ENCODE data around the gene KCNMA1. TPM values are rescaled to one million over a fixed set of nuclear protein-coding genes. Genes with fewer than 3 reads are reported as not detected.
A peak's percentile ranks its signal among the peaks of the same experiment; 100 is the strongest.

KCNMA1 gene
- total RNA-seq, 4 donors from 2014 or later = 68.4 to 170 (median 119) TPM

GRCh38 chr10:76976142-76976541, 661.5 kb downstream of the KCNMA1 start:
- peaks cover 0 to 18% (median 7%) of the 10 kb centered on the region in 4 donors for H3K4me1 ChIP-seq
- 100% methylated on average over 1 of the region's 1 CpG for WGBS, 2 donors (ENCODE audit: low coverage in 1 of 2)
- no peak for TF ChIP-seq CTCF (IDR thresholded peaks at IDR 0.05)
- no peak for TF ChIP-seq POLR2A (IDR thresholded peaks at IDR 0.05)
- TF ChIP-seq EP300 (IDR thresholded peaks at IDR 0.05; ENCODE audit: low read depth) = no peak
- no peak for TF ChIP-seq POLR2AphosphoS5 (IDR thresholded peaks at IDR 0.05)
- H3K36me3 ChIP-seq = no peaks in the 10 kb centered on the region
- H3K27me3 ChIP-seq = no peaks in the 10 kb centered on the region
- in situ Hi-C loops (cut with MboI; ENCODE audit: low pct_ligation_motif_present in 1 of 4, low pct_unique_long_range_greater_than_20kb in 1 of 4, low sequenced_read_pairs in 3 of 4) (loop anchor here in 1 of 4 donors (25.0 kb wide), 1 partner anchor 414 kb away; no protein-coding TSS in a partner anchor), intact Hi-C loops (cut with DNase I; ENCODE audit: low total_unique reads) (loop anchor here (10.0 kb wide), 3 partner anchors 331 to 451 kb away; no protein-coding TSS in a partner anchor)
- H3K4me3 ChIP-seq = no peak overlapping the region
- no peaks in the 10 kb centered on the region for H3K9me3 ChIP-seq
- peak overlapping the region in 1 of 4 donors; percentile 5 for H3K27ac ChIP-seq
- no peak for DNase-seq

- intact Hi-C loops (cut with DNase I; ENCODE audit: low total_unique reads) (loop anchor here (10.0 kb wide), 3 partner anchors 330 to 450 kb away; no protein-coding TSS in a partner anchor), in situ Hi-C loops (cut with MboI; ENCODE audit: low pct_ligation_motif_present in 1 of 4, low pct_unique_long_range_greater_than_20kb in 1 of 4, low sequenced_read_pairs in 3 of 4) (loop anchor here in 1 of 4 donors (25.0 kb wide), 1 partner anchor 413 kb away; no protein-coding TSS in a partner anchor)
- Histone ChIP-seq H3K36me3 (no peaks in the 10 kb centered on the region), H3K27me3 (no peaks in the 10 kb centered on the region), H3K4me1 (peaks cover 0 to 18% (median 7%) of the 10 kb centered on the region in 4 donors), H3K9me3 (no peaks in the 10 kb centered on the region), H3K27ac (peak overlapping the region in 2 of 4 donors; percentile 68 to 74), H3K4me3 (no peak overlapping the region)
- TF ChIP-seq POLR2AphosphoS5 (IDR thresholded peaks at IDR 0.05) (no peak), EP300 (IDR thresholded peaks at IDR 0.05; ENCODE audit: low read depth) (no peak), CTCF (IDR thresholded peaks at IDR 0.05) (no peak), POLR2A (IDR thresholded peaks at IDR 0.05) (no peak)
- WGBS, 2 donors (ENCODE audit: low coverage in 1 of 2) = 68% methylated on average over 6 of the region's 6 CpGs; no CpG with 5 or more reads in 1 of the 2 donors
- DNase-seq = no peak
These were observed 662.5 kb downstream of the KCNMA1 start for GRCh38 chr10:76975126-76975525.

GRCh38 chr10:76974017-76974691, 663.5 kb downstream of the KCNMA1 start:
- TF ChIP-seq CTCF (IDR thresholded peaks at IDR 0.05) = no peak
- no peak for TF ChIP-seq EP300 (IDR thresholded peaks at IDR 0.05; ENCODE audit: low read depth)
- TF ChIP-seq POLR2A (IDR thresholded peaks at IDR 0.05) = no peak
- no peak for TF ChIP-seq POLR2AphosphoS5 (IDR thresholded peaks at IDR 0.05)
- H3K9me3 ChIP-seq = no peaks in the 10 kb centered on the region
- H3K4me3 ChIP-seq = no peak overlapping the region
- no peaks in the 10 kb centered on the region for H3K36me3 ChIP-seq
- no peaks in the 10 kb centered on the region for H3K27me3 ChIP-seq
- WGBS, 2 donors (ENCODE audit: low coverage in 1 of 2) = 58 to 66% methylated on average over 8 to 10 of the region's 10 CpGs
- no peak for DNase-seq
- peak overlapping the region in 3 of 4 donors; percentile 21 to 74 (median 68) for H3K27ac ChIP-seq
- in situ Hi-C loops (cut with MboI; ENCODE audit: low pct_ligation_motif_present in 1 of 4, low pct_unique_long_range_greater_than_20kb in 1 of 4, low sequenced_read_pairs in 3 of 4) = no loop called here
- intact Hi-C loops (cut with DNase I; ENCODE audit: low total_unique reads) = loop anchor here (5.0 to 10.0 kb wide), 4 partner anchors 329 to 722 kb away; no protein-coding TSS in a partner anchor
- H3K4me1 ChIP-seq = peaks cover 0 to 20% (median 7%) of the 10 kb centered on the region in 4 donors
